Transverse colon (tissue), 4 donors: ENCODE data around the gene FATE1.

Experiments
- POLR2A ChIP-seq: fragments of 450-650 bp; IDR thresholded peaks from one replicate; pipeline ENCODE4 v1.6.1; 2016; ENCODE audit warnings: antibody characterized with exemption, mild to moderate bottlenecking, moderate library complexity
- POLR2AphosphoS5 ChIP-seq, 3 donors: sonication (generic); formaldehyde crosslinking; IDR thresholded peaks; one replicate each; pipeline ENCODE4 v1.6.1; 2016; ENCODE audit warnings: antibody characterized with exemption in 3 of 3
- TF ChIP-seq, protein P1 (sequence below), 5 experiments: fragments of 200-600 bp in 3 of 5; fragments of 450-650 bp in 2 of 5; sonication (generic) in 3 of 5; IDR thresholded peaks; 1 replicate in 2 of 5; 2 replicates in 3 of 5; pipeline ENCODE4 v1.5.1; 2016 to 2017; ENCODE audit warnings: antibody characterized with exemption in 5 of 5, inconsistent platforms in 3 of 5, mild to moderate bottlenecking in 2 of 5, moderate library complexity in 1 of 5

DNA sequence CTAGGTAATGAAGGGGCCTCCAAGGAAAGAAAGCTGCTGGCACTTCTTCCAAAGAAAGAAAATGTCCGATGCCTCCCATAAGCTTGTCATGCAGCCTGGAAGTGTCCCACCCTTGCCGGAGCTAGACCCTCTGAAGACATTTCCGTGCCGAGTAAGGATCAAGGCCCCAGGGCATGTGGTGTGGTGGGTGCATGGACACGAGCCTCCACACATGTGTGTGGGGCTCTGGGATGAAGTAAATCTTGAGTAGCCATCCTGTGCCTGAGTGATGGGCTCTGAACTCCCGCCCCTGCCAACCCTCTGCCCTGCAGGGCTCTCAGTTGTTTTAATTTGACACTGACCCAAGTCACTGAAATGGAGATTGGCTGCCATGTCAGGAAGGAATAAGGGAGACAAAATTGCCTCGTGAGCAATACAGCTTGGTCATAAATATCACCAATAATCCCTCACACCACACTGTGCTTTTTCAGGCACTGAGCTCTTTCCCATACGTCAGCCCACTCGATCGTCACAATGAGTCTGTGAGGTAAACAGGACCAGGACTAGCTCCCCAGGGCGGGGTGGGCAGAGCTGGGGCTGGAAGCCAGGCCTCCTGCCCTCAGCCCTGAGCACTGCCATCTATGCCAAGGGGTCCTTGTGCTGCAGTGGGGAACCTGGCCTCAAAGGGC, 43.3 kb downstream of the FATE1 start:
- TF ChIP-seq, protein P1, sequence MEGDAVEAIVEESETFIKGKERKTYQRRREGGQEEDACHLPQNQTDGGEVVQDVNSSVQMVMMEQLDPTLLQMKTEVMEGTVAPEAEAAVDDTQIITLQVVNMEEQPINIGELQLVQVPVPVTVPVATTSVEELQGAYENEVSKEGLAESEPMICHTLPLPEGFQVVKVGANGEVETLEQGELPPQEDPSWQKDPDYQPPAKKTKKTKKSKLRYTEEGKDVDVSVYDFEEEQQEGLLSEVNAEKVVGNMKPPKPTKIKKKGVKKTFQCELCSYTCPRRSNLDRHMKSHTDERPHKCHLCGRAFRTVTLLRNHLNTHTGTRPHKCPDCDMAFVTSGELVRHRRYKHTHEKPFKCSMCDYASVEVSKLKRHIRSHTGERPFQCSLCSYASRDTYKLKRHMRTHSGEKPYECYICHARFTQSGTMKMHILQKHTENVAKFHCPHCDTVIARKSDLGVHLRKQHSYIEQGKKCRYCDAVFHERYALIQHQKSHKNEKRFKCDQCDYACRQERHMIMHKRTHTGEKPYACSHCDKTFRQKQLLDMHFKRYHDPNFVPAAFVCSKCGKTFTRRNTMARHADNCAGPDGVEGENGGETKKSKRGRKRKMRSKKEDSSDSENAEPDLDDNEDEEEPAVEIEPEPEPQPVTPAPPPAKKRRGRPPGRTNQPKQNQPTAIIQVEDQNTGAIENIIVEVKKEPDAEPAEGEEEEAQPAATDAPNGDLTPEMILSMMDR (IDR thresholded peaks at IDR 0.05), result no peak
- TF ChIP-seq POLR2AphosphoS5 (IDR thresholded peaks at IDR 0.05) (no peak), POLR2A (no peak)
